Measurements from ENCODE around the gene IFITM1. TPM values are rescaled to one million over a fixed set of nuclear protein-coding genes. Genes with fewer than 3 reads are reported as not detected.
A peak's percentile ranks its signal among the peaks of the same experiment; 100 is the strongest.

The IFITM1 gene
- total and polyA plus RNA-seq, 8 donors, result 10.0 to 54.5 (median 26.4) TPM

- Histone ChIP-seq H3K4me1 (peaks cover 0 to 6% (median 0%) of the 10 kb centered on the region in 3 donors), H3K27me3 (no peaks in the 10 kb centered on the region), H3K27ac (no peak overlapping the region), H3K9me3 (no peaks in the 10 kb centered on the region), H3K4me3 (no peak overlapping the region), H3K36me3 (peaks cover 0 to 37% (median 0%) of the 10 kb centered on the region in 3 donors)
- no peak for ATAC-seq
- TF ChIP-seq CTCF (IDR thresholded peaks at IDR 0.05), result no peak
- 80 to 81% methylated on average over 26 of the region's 26 CpGs for WGBS, 2 donors
- intact Hi-C loops (cut with DNase I), result no loop called here
- peak in 4 of 6 donors; percentile 11 to 64 (median 50) for DNase-seq
- no peak for FAIRE-seq
Measured at GRCh38 chr11:295351-296170, 18.3 kb upstream of the IFITM1 start.

GRCh38 chr11:296171-297050 lies 17.4 kb upstream of the IFITM1 start:
- intact Hi-C loops (cut with DNase I), result no loop called here
- H3K4me1 ChIP-seq, result peaks cover 0 to 6% (median 0%) of the 10 kb centered on the region in 3 donors
- no peak for TF ChIP-seq CTCF (IDR thresholded peaks at IDR 0.05)
- ATAC-seq (peak in 1 of 4 donors; percentile 0), DNase-seq (peak in 2 of 6 donors; percentile 54 to 77), FAIRE-seq (no peak)
- 63 to 75% methylated on average over 35 of the region's 35 CpGs for WGBS, 2 donors
- H3K4me3 ChIP-seq, result no peak overlapping the region
- no peaks in the 10 kb centered on the region for H3K9me3 ChIP-seq
- H3K27me3 ChIP-seq, result no peaks in the 10 kb centered on the region
- H3K27ac ChIP-seq, result no peak overlapping the region
- H3K36me3 ChIP-seq, result peaks cover 0 to 37% (median 0%) of the 10 kb centered on the region in 3 donors

- ATAC-seq (peak; percentile 2 to 12 (median 4)), FAIRE-seq (no peak), DNase-seq (peak in 4 of 6 donors; percentile 49 to 73 (median 64))
- Histone ChIP-seq H3K27me3 (no peaks in the 10 kb centered on the region), H3K4me1 (peaks cover 0 to 2% (median 0%) of the 10 kb centered on the region in 3 donors), H3K9me3 (no peaks in the 10 kb centered on the region), H3K36me3 (peaks cover 0 to 34% (median 0%) of the 10 kb centered on the region in 3 donors), H3K27ac (no peak overlapping the region), H3K4me3 (no peak overlapping the region)
- intact Hi-C loops (cut with DNase I), result no loop called here
- TF ChIP-seq CTCF (IDR thresholded peaks at IDR 0.05), result no peak
- 39 to 47% methylated on average over 11 to 13 of the region's 13 CpGs for whole genome bisulfite sequencing, 2 donors
Measured at GRCh38 chr11:297051-297585, 16.7 kb upstream of the IFITM1 start.

GRCh38 chr11:297586-298405 lies 16.0 kb upstream of the IFITM1 start:
- H3K27me3 ChIP-seq, result no peaks in the 10 kb centered on the region
- ATAC-seq, result peak; percentile 15 to 46 (median 21)
- no peaks in the 10 kb centered on the region for H3K4me1 ChIP-seq
- FAIRE-seq, result no peak
- H3K27ac ChIP-seq, result peak overlapping the region in 1 of 4 donors; percentile 17
- 32 to 50% methylated on average over 26 of the region's 26 CpGs for WGBS, 2 donors
- peaks cover 0 to 27% (median 0%) of the 10 kb centered on the region in 3 donors for H3K36me3 ChIP-seq
- H3K4me3 ChIP-seq, result no peak overlapping the region
- H3K9me3 ChIP-seq, result no peaks in the 10 kb centered on the region
- TF ChIP-seq CTCF (IDR thresholded peaks at IDR 0.05), result no peak
- intact Hi-C loops (cut with DNase I), result no loop called here
- DNase-seq, result peak in 5 of 6 donors; percentile 28 to 73 (median 52)
